Measurements from ENCODE around the gene KDM4C.

DNA sequence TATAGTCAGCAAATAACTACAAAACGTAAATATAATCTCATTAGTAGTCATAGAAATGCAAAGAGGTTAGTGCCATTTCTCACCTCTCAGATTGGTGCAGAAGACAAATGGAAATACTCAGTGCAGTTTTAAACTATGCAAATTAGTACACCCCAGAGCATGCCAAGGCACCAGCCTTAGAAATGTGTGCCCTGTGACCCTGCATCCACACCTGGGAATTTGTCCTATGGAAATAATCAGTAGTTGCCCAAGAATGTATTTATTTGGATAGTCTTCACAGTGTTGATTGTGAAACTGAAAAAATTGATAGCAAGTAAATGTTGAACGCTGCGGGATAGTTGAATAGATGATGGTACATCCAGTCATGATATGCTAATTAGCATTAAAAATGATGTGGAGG lies 152.7 kb downstream of the KDM4C start:
- TF ChIP-seq, protein P1, sequence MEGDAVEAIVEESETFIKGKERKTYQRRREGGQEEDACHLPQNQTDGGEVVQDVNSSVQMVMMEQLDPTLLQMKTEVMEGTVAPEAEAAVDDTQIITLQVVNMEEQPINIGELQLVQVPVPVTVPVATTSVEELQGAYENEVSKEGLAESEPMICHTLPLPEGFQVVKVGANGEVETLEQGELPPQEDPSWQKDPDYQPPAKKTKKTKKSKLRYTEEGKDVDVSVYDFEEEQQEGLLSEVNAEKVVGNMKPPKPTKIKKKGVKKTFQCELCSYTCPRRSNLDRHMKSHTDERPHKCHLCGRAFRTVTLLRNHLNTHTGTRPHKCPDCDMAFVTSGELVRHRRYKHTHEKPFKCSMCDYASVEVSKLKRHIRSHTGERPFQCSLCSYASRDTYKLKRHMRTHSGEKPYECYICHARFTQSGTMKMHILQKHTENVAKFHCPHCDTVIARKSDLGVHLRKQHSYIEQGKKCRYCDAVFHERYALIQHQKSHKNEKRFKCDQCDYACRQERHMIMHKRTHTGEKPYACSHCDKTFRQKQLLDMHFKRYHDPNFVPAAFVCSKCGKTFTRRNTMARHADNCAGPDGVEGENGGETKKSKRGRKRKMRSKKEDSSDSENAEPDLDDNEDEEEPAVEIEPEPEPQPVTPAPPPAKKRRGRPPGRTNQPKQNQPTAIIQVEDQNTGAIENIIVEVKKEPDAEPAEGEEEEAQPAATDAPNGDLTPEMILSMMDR (optimal IDR thresholded peaks at IDR 0.05 in 1 of 3, IDR thresholded peaks at IDR 0.05 in 1 of 3, conservative IDR thresholded peaks at IDR 0.05 in 1 of 3; ENCODE audit: extremely low read depth in 1 of 3, insufficient read depth in 2 of 3, low read length in 3 of 3), result no peak
- TF ChIP-seq EZH2 (IDR thresholded peaks at IDR 0.05; ENCODE audit: low read length), result no peak
